NCI-H1092 (cell line): Measurements from ENCODE around the gene CEP164.

Experiments used
- DNase-seq: peaks from one replicate; lab custom pipeline; 2025; lab: John Stamatoyannopoulos, UW

The CEP164 gene

DNA sequence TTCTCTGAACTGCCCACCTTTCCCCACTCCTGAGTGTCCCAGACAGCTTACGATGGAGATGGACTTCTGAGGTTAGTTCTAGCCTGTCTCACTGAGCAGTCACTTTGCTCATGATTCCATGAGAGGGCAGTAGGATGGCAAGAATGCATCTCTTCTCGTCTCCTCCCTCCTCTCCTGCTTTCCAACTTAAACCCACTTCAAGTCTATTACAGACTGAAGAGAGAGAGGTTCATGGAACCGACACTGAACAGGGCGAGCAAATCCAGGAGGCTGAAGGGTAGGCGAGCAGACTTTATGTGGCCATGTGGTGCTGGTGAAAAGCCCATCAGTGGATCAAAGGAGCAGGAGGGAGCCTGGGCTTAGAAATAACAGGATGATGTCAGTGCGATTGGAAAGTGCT lies 38.6 kb downstream of the CEP164 start:
- DNase-seq = no peak

DNA sequence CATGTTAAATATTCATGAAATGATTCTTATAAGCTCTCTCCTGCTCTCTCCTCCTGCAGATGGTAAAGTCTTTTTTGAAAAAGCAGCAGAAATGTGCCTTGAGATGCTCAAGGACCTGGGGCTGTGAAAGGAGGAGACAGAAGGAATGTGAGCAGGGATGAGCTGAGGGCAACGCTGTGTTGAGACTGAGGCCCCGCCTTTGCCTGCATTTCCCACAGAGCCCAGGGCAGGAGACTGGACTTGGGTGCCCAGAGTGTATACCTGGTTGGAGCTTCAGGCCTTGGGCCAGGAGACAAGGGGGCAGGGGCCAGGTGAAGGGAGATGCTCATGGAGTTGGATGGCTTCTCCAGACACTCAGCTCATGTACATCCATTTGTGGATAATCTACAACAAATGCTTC lies 39.2 kb downstream of the CEP164 start:
- no peak for DNase-seq

DNA sequence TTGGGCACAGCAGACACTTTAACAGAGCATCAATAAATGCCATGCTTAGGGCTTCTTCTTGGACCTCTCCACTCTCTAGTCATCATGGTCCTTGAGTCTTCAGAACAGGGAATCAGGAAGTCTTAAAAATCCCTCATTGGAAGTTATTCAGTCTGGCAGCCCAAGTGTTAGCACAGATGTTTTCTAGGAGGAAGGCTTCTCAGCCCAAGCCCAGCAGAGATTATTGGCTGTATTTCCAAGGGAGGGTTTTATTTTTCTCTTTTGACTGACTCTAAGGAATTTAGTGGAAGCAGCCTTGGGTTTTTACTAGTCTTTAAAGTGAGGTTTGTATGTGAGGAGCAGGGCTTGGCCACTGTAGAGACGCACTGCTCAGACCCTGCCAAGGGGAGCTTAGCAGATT lies 41.9 kb downstream of the CEP164 start:
- DNase-seq = no peak

GRCh38 chr11:117371453-117371852 lies 43.8 kb downstream of the CEP164 start:
- DNase-seq = no peak

GRCh38 chr11:117374316-117375055 lies 46.8 kb downstream of the CEP164 start:
- DNase-seq = no peak

- no peak for DNase-seq
Observed at GRCh38 chr11:117375960-117376359, 48.3 kb downstream of the CEP164 start.

DNA sequence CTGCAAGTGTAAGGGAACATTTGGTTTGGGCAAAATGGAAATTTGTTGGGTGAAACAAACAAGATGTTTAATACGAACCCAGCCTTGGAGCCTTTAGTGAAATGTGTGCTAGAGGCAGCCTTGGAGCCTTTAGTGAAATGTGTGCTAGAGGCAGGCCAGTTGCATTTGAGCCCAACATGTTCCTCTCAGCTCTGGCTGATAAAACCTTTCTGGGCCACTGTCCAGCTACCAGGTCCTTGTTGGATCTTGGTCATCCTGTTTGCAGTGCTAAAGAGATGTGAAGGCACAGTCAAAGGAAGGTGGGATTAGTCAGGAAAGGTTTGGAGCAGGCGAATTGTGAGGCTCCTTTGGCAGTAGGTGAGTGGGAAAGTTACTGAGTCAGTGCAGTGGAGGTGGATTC lies 48.9 kb downstream of the CEP164 start:
- no peak for DNase-seq

- DNase-seq = no peak
Observed at GRCh38 chr11:117378976-117379865, 51.6 kb downstream of the CEP164 start.

GRCh38 chr11:117380676-117381075 lies 53.0 kb downstream of the CEP164 start:
- DNase-seq = no peak

- DNase-seq = no peak
Observed at GRCh38 chr11:117381481-117382387, 54.1 kb downstream of the CEP164 start.

- DNase-seq = no peak
Observed at GRCh38 chr11:117382746-117383145, 55.1 kb downstream of the CEP164 start.

DNA sequence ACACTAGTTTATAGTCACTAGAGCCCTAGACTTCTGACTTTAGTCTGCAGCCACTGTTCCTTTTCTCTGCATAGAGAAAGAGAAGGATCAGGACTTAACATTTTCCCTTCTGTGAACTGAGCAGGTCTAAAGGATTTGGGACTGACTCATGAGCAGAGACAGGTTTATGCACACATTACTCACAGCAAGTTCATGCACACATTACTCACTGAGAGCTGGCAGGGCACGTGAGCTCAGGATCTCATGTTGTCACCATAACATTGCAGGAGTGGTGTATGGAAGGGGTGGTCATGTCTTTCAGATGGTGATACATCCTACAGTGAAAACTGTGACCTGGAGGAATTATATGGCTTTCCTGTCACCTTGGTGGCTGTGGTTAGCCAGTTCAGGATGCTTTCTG lies 56.4 kb downstream of the CEP164 start:
- DNase-seq = no peak

DNA sequence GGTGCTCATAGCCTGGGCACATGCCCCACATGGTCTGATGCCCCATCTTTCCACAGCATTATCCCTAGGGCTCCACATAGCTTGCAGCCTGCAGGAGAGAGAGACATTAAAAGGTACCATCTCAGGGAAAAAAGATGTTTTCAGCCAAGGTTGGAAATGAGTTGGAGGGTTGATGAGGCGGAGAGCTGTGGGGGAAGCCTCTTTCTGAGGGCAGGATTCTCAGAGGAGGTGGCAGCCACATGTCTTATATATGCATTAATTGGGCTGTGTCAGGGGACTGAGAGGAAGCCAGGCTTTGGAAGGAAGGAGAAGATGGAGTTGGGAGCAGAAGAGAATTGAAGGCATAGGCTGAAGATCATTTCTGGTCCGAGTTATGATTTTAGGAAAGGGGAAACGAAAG lies 57.8 kb downstream of the CEP164 start:
- no peak for DNase-seq

DNA sequence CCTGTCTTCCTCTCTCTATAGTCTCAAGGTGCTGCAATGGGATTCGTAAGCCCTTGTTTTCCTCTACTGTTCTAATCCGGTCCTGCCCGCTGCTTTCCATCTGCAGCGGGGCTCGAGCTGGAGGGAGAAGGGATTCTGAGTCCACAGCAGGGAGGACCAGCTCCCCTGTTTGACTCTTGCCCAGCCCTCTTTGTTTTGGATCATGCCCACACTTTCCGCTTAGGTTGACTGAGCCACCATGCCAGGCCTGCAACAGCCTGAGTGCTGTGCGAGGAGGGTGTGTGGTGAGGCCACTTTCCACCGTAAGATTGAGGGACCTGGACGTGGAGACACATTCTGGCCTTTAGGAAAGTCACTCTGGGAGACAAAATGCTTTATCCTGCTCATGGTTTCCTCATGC lies 58.3 kb downstream of the CEP164 start:
- DNase-seq = no peak

- DNase-seq = no peak
Observed at GRCh38 chr11:117387992-117388755, 60.5 kb downstream of the CEP164 start.

DNA sequence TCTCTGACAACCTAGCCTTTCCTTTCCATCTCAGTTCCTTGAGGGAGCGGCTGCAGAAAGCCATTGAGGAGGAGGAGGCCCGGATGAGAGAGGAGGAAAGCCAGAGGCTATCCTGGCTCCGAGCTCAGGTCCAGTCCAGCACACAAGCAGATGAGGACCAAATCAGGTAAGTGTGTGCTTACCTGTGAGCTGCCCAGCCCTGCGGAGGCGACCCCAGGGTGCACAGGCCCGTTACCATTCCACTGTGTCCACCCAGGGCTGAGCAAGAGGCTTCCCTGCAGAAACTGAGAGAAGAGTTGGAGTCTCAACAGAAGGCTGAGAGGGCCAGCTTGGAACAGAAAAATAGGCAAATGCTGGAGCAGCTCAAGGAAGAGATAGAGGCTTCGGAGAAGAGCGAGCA lies 63.1 kb downstream of the CEP164 start:
- no peak for DNase-seq

- no peak for DNase-seq
Observed at GRCh38 chr11:117391181-117391580, 63.5 kb downstream of the CEP164 start.

- no peak for DNase-seq
Observed at GRCh38 chr11:117392001-117392690, 64.5 kb downstream of the CEP164 start.

GRCh38 chr11:117392979-117393378 lies 65.3 kb downstream of the CEP164 start:
- DNase-seq = no peak

- no peak for DNase-seq
Observed at GRCh38 chr11:117394221-117394925, 66.7 kb downstream of the CEP164 start.
